Adrenal gland (tissue), 5 donors: Measurements from ENCODE around the gene XYLB.

ENCODE experiments used
- POLR2A ChIP-seq, 2 donors: fragments of 450-650 bp; IDR thresholded peaks; one replicate each; pipeline ENCODE4 v1.6.1; 2017; ENCODE audit warnings: antibody characterized with exemption in 2 of 2, mild to moderate bottlenecking in 2 of 2, moderate library complexity in 1 of 2
- TF ChIP-seq, protein P1 (sequence below), 6 experiments: fragments of 450-650 bp in 4 of 6; fragments of 200-600 bp in 2 of 6; sonication (generic) in 1 of 6; IDR thresholded peaks; 1 replicate in 5 of 6; 2 replicates in 1 of 6; pipeline versions ENCODE4 v1.5.1 to v1.8.0; 2016 to 2021; ENCODE audit warnings: antibody characterized with exemption in 6 of 6, mild to moderate bottlenecking in 2 of 6, moderate library complexity in 1 of 6
- donor health status: DM: no; HTN: no; CAD: no.

DNA sequence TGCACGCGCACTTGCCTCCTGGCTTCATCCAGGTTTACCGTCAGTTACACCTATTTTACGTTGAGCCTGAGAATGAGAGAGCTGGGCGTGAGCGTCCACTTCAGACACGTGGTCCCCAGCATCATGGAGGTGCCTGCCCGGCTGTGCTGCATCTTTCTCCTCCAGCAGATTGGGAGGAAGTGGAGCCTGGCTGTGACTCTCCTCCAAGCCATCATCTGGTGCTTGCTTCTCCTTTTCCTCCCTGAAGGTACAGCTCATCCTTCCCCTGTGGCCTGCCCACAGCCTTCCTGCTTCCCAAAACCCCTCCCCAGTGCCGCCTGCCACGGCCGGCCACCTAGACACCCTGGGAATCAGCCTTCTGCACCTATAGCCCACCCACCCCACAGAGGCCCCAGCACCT is 32.9 kb upstream of the XYLB start:
- TF ChIP-seq, protein P1, sequence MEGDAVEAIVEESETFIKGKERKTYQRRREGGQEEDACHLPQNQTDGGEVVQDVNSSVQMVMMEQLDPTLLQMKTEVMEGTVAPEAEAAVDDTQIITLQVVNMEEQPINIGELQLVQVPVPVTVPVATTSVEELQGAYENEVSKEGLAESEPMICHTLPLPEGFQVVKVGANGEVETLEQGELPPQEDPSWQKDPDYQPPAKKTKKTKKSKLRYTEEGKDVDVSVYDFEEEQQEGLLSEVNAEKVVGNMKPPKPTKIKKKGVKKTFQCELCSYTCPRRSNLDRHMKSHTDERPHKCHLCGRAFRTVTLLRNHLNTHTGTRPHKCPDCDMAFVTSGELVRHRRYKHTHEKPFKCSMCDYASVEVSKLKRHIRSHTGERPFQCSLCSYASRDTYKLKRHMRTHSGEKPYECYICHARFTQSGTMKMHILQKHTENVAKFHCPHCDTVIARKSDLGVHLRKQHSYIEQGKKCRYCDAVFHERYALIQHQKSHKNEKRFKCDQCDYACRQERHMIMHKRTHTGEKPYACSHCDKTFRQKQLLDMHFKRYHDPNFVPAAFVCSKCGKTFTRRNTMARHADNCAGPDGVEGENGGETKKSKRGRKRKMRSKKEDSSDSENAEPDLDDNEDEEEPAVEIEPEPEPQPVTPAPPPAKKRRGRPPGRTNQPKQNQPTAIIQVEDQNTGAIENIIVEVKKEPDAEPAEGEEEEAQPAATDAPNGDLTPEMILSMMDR (IDR thresholded peaks at IDR 0.05) = no peak
- TF ChIP-seq POLR2A (IDR thresholded peaks at IDR 0.05) = no peak
